Nephron progenitor cell (in vitro differentiated cells): ENCODE results near the gene RANBP3L.

ENCODE experiments used
- DNase-seq: peaks from one replicate; pipeline ENCODE4 v3.0.0; 2021
- H3K27ac Mint-ChIP-seq: 2 replicates; pipeline ENCODE4 v1.8.0; 2021; ENCODE audit warnings: mild to moderate bottlenecking, moderate library complexity, mixed read lengths
- H3K27me3 Mint-ChIP-seq: 2 replicates; pipeline ENCODE4 v1.8.0; 2021; ENCODE audit warnings: mild to moderate bottlenecking, low read depth, mixed read lengths; ENCODE audit not compliant: poor library complexity
- H3K36me3 Mint-ChIP-seq: 2 replicates; pipeline ENCODE4 v1.8.0; 2021; ENCODE audit warnings: low read depth, mixed read lengths
- H3K4me1 Mint-ChIP-seq: 2 replicates; pipeline ENCODE4 v1.8.0; 2021; ENCODE audit warnings: mixed read lengths
- H3K4me3 Mint-ChIP-seq: 2 replicates; pipeline ENCODE4 v1.8.0; 2021; ENCODE audit warnings: mild to moderate bottlenecking, moderate library complexity, mixed read lengths
- H3K9me3 Mint-ChIP-seq: 2 replicates; pipeline ENCODE4 v1.8.0; 2021; ENCODE audit warnings: mild to moderate bottlenecking, moderate library complexity, mixed read lengths
- CTCF ChIP-seq: fragments of 200-600 bp; sonication (generic); IDR thresholded peaks from 2 replicates; pipeline ENCODE4 v1.5.0; 2021; ENCODE audit warnings: antibody characterized with exemption

The RANBP3L gene

GRCh38 chr5:36325196-36325595 lies 23.5 kb upstream of the RANBP3L start:
- H3K4me1 Mint-ChIP-seq: no peaks in the 10 kb centered on the region
- peaks cover 12% of the 10 kb centered on the region for H3K9me3 Mint-ChIP-seq
- H3K27ac Mint-ChIP-seq: no peak overlapping the region
- no peak for TF ChIP-seq CTCF
- no peak overlapping the region for H3K4me3 Mint-ChIP-seq
- no peaks in the 10 kb centered on the region for H3K36me3 Mint-ChIP-seq
- DNase-seq: no peak
- H3K27me3 Mint-ChIP-seq: no peaks in the 10 kb centered on the region

GRCh38 chr5:36323926-36324781 lies 22.5 kb upstream of the RANBP3L start:
- no peak for TF ChIP-seq CTCF
- Mint-ChIP-seq H3K4me3 (no peak overlapping the region), H3K4me1 (no peaks in the 10 kb centered on the region), H3K27me3 (no peaks in the 10 kb centered on the region), H3K27ac (no peak overlapping the region), H3K36me3 (no peaks in the 10 kb centered on the region), H3K9me3 (peaks cover 12% of the 10 kb centered on the region)
- no peak for DNase-seq

- Mint-ChIP-seq H3K36me3 (no peaks in the 10 kb centered on the region), H3K4me1 (no peaks in the 10 kb centered on the region), H3K9me3 (peaks cover 10% of the 10 kb centered on the region), H3K27me3 (peaks cover 4% of the 10 kb centered on the region), H3K27ac (no peak overlapping the region), H3K4me3 (no peak overlapping the region)
- DNase-seq: no peak
- TF ChIP-seq CTCF: no peak
These were observed 11.4 kb upstream of the RANBP3L start for GRCh38 chr5:36312953-36313672.

GRCh38 chr5:36311956-36312355 lies 10.3 kb upstream of the RANBP3L start:
- Mint-ChIP-seq H3K9me3 (peaks cover 10% of the 10 kb centered on the region), H3K27ac (no peak overlapping the region), H3K36me3 (no peaks in the 10 kb centered on the region), H3K4me3 (no peak overlapping the region), H3K27me3 (peaks cover 4% of the 10 kb centered on the region), H3K4me1 (no peaks in the 10 kb centered on the region)
- no peak for DNase-seq
- TF ChIP-seq CTCF: no peak

- no peak for TF ChIP-seq CTCF
- H3K4me1 Mint-ChIP-seq: no peaks in the 10 kb centered on the region
- H3K27me3 Mint-ChIP-seq: no peaks in the 10 kb centered on the region
These were observed 8.4 kb upstream of the RANBP3L start for GRCh38 chr5:36310138-36310537.

More at GRCh38 chr5:36310138-36310537, 8.4 kb upstream of the RANBP3L start:
- DNase-seq: no peak
- Mint-ChIP-seq H3K4me3 (no peak overlapping the region), H3K36me3 (no peaks in the 10 kb centered on the region), H3K9me3 (peaks cover 4% of the 10 kb centered on the region), H3K27ac (no peak overlapping the region)
